Osteoblast (primary cell): ENCODE measurements around the gene KCTD13. TPM values are rescaled to one million over a fixed set of nuclear protein-coding genes. Genes with fewer than 3 reads are reported as not detected.
A peak's percentile ranks its signal among the peaks of the same experiment; 100 is the strongest.

Source experiments
- DNase-seq: peaks from one replicate; pipeline ENCODE4 v3.0.0; 2011; ENCODE audit warnings: low spot score, mixed read lengths; ENCODE audit not compliant: insufficient read length; ENCODE audit errors: missing footprints
- H2AFZ ChIP-seq: 2 replicates; pipeline ENCODE4 v1.6.0; 2011; ENCODE audit warnings: mild to moderate bottlenecking, low read length
- H3K27ac ChIP-seq: 2 replicates; pipeline ENCODE4 v1.5.1; 2011; ENCODE audit warnings: mild to moderate bottlenecking, low read depth, low read length, moderate library complexity
- H3K27me3 ChIP-seq: 2 replicates; pipeline ENCODE4 v1.6.0; 2012; ENCODE audit warnings: mild to moderate bottlenecking, control low read depth, inconsistent platforms, low read length, moderate library complexity; ENCODE audit not compliant: insufficient read depth
- H3K36me3 ChIP-seq: 2 replicates; pipeline ENCODE4 v1.5.1; 2011; ENCODE audit warnings: mild to moderate bottlenecking, low read length, control low read depth, moderate library complexity; ENCODE audit not compliant: insufficient read depth
- H3K4me1 ChIP-seq: 2 replicates; pipeline ENCODE4 v1.5.1; 2011; ENCODE audit warnings: mild to moderate bottlenecking, low read length, control low read depth, moderate library complexity; ENCODE audit not compliant: insufficient read depth
- H3K4me2 ChIP-seq: 2 replicates; pipeline ENCODE4 v1.6.0; 2011; ENCODE audit warnings: mild to moderate bottlenecking, low read length; ENCODE audit not compliant: insufficient read depth
- H3K4me3 ChIP-seq: fragments of 200-600 bp; sonication (generic); 3 replicates; pipeline ENCODE4 v1.5.1; 2012; ENCODE audit warnings: mild to moderate bottlenecking, low read length, inconsistent platforms; ENCODE audit not compliant: insufficient read depth
- H3K79me2 ChIP-seq: 2 replicates; pipeline ENCODE4 v1.6.0; 2012; ENCODE audit warnings: mild to moderate bottlenecking, low read length, control low read depth, inconsistent platforms; ENCODE audit not compliant: insufficient read depth
- H3K9me3 ChIP-seq: 2 replicates; pipeline ENCODE4 v1.5.1; 2011; ENCODE audit warnings: low read depth, low read length, control low read depth
- H4K20me1 ChIP-seq: 2 replicates; pipeline ENCODE4 v1.6.0; 2012; ENCODE audit warnings: mild to moderate bottlenecking, low read length, control low read depth; ENCODE audit not compliant: insufficient read depth
- CTCF ChIP-seq: IDR thresholded peaks from 2 replicates; pipeline ENCODE4 v1.5.1; 2011; ENCODE audit warnings: mild to moderate bottlenecking, low read depth, low read length, moderate library complexity; ENCODE audit errors: extremely low read depth
- total RNA-seq: library from RNA; depleted of rRNA; stranded (reverse); fragments of >200 nt; gene quantifications from 2 replicates; pipeline ENCODE4 v1.2.3, GENCODE V29; 2012

The KCTD13 gene
- total RNA-seq, 1 donor = 11.9 TPM

GRCh38 chr16:29900888-29901606, 25.0 kb downstream of the KCTD13 start:
- Histone ChIP-seq H4K20me1 (peaks cover 15% of the 10 kb centered on the region), H3K36me3 (peaks cover 12% of the 10 kb centered on the region), H3K4me3 (peak overlapping the region; percentile 88), H2AFZ (peak overlapping the region; percentile 88), H3K27ac (peak overlapping the region; percentile 79), H3K27me3 (peaks cover 8% of the 10 kb centered on the region), H3K4me1 (peaks cover 20% of the 10 kb centered on the region), H3K79me2 (peaks cover 23% of the 10 kb centered on the region), H3K4me2 (peak overlapping the region; percentile 92), H3K9me3 (no peaks in the 10 kb centered on the region)
- peak; percentile 84 for DNase-seq
- no peak for TF ChIP-seq CTCF

- H3K27me3 ChIP-seq = peaks cover 8% of the 10 kb centered on the region
Measured at GRCh38 chr16:29900102-29900887, 25.7 kb downstream of the KCTD13 start, which contains the start of gene ASPHD1. Gene ASPHD1, plus strand, starts transcription at chr16:29900488. Its CDS starts 484 bp downstream, at chr16:29900972.

GRCh38 chr16:29899516-29900101, 26.4 kb downstream of the KCTD13 start, which contains the start of gene SEZ6L2:
Gene SEZ6L2, minus strand, starts transcription at chr16:29899550. Its CDS starts 531 bp downstream, at chr16:29899019.
- Histone ChIP-seq H3K27me3 (peaks cover 8% of the 10 kb centered on the region), H3K4me1 (peaks cover 20% of the 10 kb centered on the region), H3K9me3 (no peaks in the 10 kb centered on the region), H3K79me2 (peaks cover 23% of the 10 kb centered on the region), H2AFZ (peak within 1 kb of the TSS; percentile 88), H4K20me1 (peaks cover 15% of the 10 kb centered on the region), H3K4me3 (peak within 1 kb of the TSS; percentile 88), H3K27ac (peak within 1 kb of the TSS; percentile 79), H3K4me2 (peak within 1 kb of the TSS; percentile 92), H3K36me3 (peaks cover 4% of the 10 kb centered on the region)
- peak; percentile 23 for TF ChIP-seq CTCF
- peak; percentile 95 for DNase-seq

More at GRCh38 chr16:29900102-29900887, 25.7 kb downstream of the KCTD13 start, which contains the start of gene ASPHD1:
- peaks cover 9% of the 10 kb centered on the region for H3K36me3 ChIP-seq
- H3K79me2 ChIP-seq = peaks cover 23% of the 10 kb centered on the region
- DNase-seq = peak; percentile 98
- no peaks in the 10 kb centered on the region for H3K9me3 ChIP-seq
- H3K27ac ChIP-seq = peak within 1 kb of the TSS; percentile 79
- H3K4me2 ChIP-seq = peak within 1 kb of the TSS; percentile 92
- peaks cover 15% of the 10 kb centered on the region for H4K20me1 ChIP-seq
- H3K4me1 ChIP-seq = peaks cover 20% of the 10 kb centered on the region
- peak within 1 kb of the TSS; percentile 88 for H3K4me3 ChIP-seq
- no peak for TF ChIP-seq CTCF
- peak within 1 kb of the TSS; percentile 88 for H2AFZ ChIP-seq
